NCI-H446 (cell line): Measurements from ENCODE around the gene PRPF6.

Source experiments
- DNase-seq, 2 experiments: peaks; one replicate each; lab custom pipeline; 2025; lab: John Stamatoyannopoulos, UW

PRPF6 gene

DNA sequence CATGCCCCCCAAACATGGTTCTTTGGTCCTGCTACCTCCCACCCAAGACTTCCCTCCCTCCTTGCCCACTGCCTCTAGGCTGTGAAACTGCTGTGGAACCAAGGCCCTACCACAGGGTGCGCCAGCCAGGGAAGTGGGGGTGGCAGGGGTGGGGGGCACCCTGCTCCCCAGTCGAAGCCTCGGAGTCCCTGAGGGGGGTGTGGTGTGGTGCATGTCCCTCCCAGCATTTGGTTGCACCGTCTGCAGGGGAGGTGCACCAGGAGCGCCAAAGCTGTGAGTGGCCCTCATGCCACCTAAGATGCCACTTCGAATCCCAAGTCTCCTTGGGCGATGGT, 96.6 kb downstream of the PRPF6 start:
- no peak for DNase-seq

DNA sequence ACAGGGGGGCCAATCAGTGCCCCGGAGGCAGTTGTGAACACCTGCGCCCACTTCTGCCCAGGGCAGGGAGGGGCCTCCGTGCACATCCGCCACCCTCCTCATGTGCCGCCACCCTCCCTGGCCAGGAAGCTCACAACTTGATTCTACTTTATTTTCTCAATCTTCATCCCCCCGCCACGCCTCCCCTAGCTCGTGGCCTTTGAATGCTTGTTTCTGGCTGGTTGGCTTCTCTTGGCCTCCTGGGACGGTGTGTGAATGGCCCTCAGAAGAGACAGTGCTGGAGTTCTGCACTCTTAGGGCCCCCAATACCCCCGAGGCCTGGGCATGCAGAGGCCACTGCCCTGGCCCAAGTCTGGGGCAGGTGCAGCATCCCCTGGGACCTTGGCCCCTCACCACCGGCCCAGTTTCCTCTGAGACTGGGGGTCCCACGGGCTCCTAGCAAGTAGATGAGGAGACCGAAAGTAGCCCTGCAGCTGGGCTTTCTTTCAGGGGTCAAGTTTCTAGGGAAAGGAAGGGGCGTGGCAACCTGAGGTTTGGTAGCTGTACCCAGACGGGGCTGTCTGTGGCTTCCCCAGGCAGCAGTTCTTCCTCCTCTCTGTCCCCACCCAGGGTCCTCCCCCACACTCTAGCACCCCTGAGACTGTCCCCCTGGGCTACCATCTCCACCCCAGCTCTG, 97.1 kb downstream of the PRPF6 start:
- DNase-seq = no peak

DNA sequence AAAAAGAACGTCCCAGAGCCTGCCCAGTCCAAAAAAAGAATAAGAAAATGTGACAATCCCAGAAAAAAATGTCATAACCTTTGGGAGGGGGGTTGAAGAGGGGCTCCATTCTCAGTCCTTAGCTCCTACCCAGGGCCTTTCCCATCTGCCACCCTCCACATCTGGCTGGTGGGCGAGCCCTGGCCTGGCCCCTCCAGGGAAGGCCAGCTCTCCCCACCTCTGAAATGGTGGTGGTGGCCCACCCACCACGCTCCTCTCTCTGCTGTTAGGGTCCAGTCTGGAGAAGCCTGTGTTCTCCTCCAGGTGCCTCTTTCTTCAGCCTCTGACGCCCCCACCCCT, 98.0 kb downstream of the PRPF6 start:
- no peak for DNase-seq

DNA sequence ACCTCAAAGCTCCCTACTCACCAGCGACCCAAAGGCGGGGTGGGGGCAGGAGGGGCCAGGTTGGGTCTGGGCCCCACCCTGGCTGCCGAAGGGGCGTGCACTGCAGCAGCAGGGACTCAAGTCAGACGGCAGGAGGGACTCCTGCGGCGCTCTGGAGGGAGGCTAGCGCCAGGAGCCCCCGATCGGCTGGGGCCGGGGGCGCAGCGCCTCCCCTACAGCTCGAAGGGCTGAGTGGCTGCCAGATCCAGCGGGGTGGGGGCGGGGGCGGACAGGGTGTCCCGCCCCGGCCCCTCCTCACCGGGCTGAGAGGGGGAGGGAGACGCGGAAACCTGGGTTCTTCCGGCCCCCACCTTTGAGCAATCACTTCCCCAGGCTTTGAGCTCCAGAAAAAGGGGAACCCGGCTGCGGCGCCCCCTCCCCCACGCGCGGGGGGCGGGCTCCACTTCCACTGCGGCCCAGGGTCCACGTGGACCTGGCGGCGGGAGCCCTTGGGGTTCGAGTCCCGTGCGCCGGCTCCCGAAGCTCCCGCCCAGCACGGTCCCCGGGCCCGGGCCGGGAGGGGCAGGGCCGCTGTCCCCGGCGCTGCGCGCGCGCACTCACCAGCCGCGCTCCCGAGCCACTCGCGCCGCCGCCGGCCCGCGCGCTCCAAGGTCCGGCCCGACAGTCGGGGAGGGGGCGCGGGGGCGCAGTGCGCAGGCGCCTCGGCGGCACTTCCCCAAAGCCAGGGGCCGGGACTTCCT, 98.5 kb downstream of the PRPF6 start, which contains the start of gene RGS19:
TSS of gene RGS19 (minus strand) at position 246 of the 740 bp plus-strand sequence. CDS start 2,632 bp downstream, outside the sequence.
- DNase-seq = peak in 1 of 2 experiments; percentile 86

DNA sequence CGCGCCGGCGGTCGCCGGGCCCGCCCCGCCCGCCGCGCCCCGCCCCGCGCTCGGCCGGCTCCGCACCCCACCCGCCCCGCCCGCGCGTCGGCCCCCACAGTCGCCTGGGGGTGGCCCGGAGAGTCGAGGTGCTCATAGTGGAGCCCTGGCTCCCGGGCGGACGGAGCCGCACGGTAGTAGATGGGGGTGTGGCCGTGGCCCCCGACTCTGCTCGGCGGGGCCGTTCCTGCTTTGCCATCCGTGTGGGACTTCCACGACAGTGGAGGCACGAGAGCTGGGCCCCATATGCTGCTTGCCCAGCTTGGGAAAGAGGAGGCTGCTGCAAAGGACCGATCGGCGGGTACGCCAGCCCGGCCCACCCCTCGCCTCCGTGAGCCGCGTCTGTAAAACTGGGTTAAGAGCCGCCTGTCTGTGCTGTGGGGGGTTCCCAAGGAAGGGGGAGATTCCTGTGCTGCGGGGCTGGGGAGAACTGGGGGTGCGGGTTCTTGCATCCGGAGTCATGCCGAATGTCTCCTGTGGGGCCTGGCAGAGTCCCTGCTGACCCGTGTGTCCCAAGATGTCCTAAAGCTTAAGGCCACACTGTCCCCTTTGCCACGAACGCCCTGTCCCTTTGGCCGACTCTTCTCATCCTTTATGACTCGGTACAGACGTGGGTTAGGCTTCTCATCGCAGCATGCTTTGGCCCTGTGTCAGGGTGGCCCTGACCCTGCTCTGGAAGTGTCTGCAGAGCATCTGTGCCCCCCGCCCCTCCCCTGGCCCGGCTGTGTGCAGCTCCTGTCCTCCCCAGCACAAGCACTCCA, 99.3 kb downstream of the PRPF6 start, which contains the start of gene OPRL1:
TSS of gene OPRL1 (plus strand) at position 70 of the 800 bp plus-strand sequence. CDS start 12,639 bp downstream, outside the sequence.
- no peak for DNase-seq

DNA sequence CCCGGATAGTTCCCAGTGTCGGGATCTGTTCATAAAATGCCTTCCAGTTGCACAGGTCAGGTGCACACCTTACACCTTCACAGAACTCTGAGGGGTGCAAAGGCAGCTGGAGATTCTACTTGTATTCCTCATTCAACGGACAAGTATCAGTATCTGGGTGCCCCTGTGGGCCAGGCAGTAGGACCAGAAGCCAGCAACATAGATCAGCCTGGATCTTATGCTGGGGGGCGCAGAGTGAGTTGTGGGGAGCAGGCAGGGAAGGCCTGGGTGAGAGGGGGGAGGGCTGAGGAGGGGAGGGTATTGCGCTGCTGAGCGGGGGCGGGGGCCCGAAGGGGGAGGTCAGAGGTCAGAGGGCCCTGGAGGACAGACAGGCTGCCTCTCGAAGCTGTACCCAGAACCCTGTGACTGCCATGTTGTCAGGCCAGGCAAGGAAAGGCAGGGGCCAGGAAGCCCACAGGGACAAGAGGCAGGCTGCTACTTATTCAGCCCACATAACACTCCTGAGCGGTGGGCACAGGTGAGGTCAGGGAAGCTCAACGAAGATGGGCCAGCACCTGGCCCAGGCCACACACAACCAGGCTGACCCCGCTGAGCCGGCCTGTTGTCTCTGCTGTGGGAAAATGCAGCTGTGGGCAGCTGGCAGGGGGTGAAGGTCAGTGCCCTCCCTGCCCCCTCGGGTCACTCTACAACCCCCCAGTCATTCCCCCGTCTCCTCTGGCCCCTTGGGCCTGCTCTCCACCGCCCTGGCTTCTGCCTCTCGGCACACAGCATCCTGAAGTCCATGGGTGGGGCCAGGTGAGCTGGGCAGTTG, 100.1 kb downstream of the PRPF6 start:
- DNase-seq = no peak

DNA sequence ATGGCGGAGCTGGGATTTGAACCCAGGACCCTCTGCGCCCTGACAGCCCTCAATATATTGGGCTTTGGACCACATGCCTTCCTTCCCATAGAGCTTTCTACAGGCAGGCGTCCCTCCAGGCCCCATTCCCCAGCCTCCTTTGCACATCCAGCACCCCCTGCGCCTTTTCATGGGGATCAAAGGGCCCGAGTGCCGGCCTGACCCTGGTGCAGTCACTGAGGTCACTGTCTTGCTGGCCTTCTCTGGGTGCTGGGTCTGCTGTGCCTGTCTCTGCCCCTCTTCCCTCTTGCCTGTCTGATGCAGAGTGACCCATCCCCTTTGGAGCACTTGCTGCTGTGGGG, 100.7 kb downstream of the PRPF6 start:
- no peak for DNase-seq

DNA sequence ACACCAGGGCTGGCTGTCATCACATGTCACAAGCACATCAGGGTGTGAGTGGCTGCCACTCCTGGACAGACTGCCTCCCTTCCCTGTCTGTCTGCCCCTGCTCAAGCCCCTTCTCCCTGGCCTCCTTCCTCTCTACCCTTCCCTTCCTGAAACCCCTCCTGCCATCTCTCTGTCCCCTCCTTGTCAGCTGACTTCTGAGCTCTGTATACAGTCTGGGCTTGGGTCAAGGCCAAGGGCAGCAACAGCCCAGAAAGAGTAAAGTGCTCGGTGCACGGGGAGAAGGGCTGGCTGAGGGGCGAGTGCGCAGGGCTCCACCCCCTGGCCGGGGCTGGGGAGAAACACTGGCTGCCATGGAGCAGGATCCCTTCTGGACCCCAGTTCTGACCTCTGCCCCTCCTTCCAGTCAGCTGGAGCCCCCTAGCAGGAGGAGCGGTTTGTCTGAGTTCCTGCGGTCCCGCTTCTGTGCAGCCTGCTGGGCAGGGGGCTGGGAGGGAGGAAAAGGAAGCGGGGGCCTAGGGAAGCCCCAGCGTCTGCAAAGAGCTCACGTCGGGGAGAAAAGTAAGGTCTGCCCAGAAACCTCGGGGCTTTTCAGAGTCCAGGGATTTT, 101.3 kb downstream of the PRPF6 start:
- peak in 1 of 2 experiments; percentile 40 for DNase-seq
